ENCODE results near the gene MLF1.

DNA sequence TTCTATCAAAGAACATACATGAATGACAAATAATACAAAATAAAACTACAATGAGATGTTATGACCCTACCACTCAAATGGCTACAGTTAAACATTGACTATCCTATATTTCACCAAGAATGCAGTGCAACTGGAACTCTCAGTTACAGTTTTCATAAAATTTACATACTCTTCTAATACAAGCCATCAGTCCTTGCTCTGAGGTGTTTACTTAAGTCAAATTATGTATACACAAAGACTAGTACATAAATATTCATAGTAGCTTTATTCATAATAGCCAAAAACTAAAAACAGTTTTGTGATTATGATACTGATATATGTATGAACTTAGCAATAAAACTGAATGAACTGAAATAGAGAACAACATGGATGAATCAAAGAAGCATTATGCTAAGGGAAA is 19.2 kb downstream of the MLF1 start:
- TF ChIP-seq, protein P1, sequence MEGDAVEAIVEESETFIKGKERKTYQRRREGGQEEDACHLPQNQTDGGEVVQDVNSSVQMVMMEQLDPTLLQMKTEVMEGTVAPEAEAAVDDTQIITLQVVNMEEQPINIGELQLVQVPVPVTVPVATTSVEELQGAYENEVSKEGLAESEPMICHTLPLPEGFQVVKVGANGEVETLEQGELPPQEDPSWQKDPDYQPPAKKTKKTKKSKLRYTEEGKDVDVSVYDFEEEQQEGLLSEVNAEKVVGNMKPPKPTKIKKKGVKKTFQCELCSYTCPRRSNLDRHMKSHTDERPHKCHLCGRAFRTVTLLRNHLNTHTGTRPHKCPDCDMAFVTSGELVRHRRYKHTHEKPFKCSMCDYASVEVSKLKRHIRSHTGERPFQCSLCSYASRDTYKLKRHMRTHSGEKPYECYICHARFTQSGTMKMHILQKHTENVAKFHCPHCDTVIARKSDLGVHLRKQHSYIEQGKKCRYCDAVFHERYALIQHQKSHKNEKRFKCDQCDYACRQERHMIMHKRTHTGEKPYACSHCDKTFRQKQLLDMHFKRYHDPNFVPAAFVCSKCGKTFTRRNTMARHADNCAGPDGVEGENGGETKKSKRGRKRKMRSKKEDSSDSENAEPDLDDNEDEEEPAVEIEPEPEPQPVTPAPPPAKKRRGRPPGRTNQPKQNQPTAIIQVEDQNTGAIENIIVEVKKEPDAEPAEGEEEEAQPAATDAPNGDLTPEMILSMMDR (IDR thresholded peaks at IDR 0.05): no peak
- no peak for TF ChIP-seq POLR2A (IDR thresholded peaks at IDR 0.05)
